ENCODE results near the gene EGFL7.
"Not testable (repeated sequence)": the region's sequence is repeated elsewhere in the genome, so short reads cannot be mapped to it uniquely, and the experiment has no call there.

The EGFL7 gene

GRCh38 chr9:136698635-136699246 is 36.0 kb downstream of the EGFL7 start:
- DNase-seq (ENCODE audit: low spot score): no peak

GRCh38 chr9:136700304-136700703 is 37.6 kb downstream of the EGFL7 start:
- DNase-seq (ENCODE audit: low spot score): no peak

GRCh38 chr9:136700959-136701667 is 38.4 kb downstream of the EGFL7 start:
- DNase-seq (ENCODE audit: low spot score): no peak

GRCh38 chr9:136701668-136702053 is 38.9 kb downstream of the EGFL7 start:
- no peak for DNase-seq (ENCODE audit: low spot score)

- no peak for DNase-seq (ENCODE audit: low spot score)
Observed at GRCh38 chr9:136703276-136703860, 40.7 kb downstream of the EGFL7 start.

GRCh38 chr9:136704741-136705140 is 42.0 kb downstream of the EGFL7 start:
- DNase-seq (ENCODE audit: low spot score): not testable (repeated sequence)

GRCh38 chr9:136705564-136705963 is 42.8 kb downstream of the EGFL7 start:
- DNase-seq (ENCODE audit: low spot score): no peak

- DNase-seq (ENCODE audit: low spot score): no peak
Observed at GRCh38 chr9:136707011-136707410, 44.3 kb downstream of the EGFL7 start.

GRCh38 chr9:136707849-136708517 is 45.3 kb downstream of the EGFL7 start:
- DNase-seq (ENCODE audit: low spot score): no peak

- DNase-seq (ENCODE audit: low spot score): no peak
Observed at GRCh38 chr9:136709454-136710109, 46.9 kb downstream of the EGFL7 start.

- DNase-seq (ENCODE audit: low spot score): no peak
Observed at GRCh38 chr9:136710543-136710942, 47.8 kb downstream of the EGFL7 start.

GRCh38 chr9:136711219-136711648 is 48.5 kb downstream of the EGFL7 start:
- not testable (repeated sequence) for DNase-seq (ENCODE audit: low spot score)

- DNase-seq (ENCODE audit: low spot score): no peak
Observed at GRCh38 chr9:136711751-136712689, 49.3 kb downstream of the EGFL7 start, which contains the start of gene DIPK1B. Gene DIPK1B, plus strand, starts transcription at chr9:136712572. Its CDS starts 94 bp downstream, at chr9:136712666.

GRCh38 chr9:136712690-136713544 is 50.2 kb downstream of the EGFL7 start:
- DNase-seq (ENCODE audit: low spot score): no peak

GRCh38 chr9:136713550-136713949 is 50.8 kb downstream of the EGFL7 start:
- no peak for DNase-seq (ENCODE audit: low spot score)

- DNase-seq (ENCODE audit: low spot score): no peak
Observed at GRCh38 chr9:136714096-136714892, 51.6 kb downstream of the EGFL7 start.

GRCh38 chr9:136714893-136715274 is 52.2 kb downstream of the EGFL7 start:
- DNase-seq (ENCODE audit: low spot score): no peak

- no peak for DNase-seq (ENCODE audit: low spot score)
Observed at GRCh38 chr9:136717399-136717798, 54.7 kb downstream of the EGFL7 start.

Data from CD4-positive, alpha-beta T cell treated with Interleukin-6 at 100 ng/mL for 8 hours (primary cell).